GM12878 (cell line): Measurements from ENCODE around the gene PRR23C.

Source experiments
- DPF2 ChIP-seq: fragments of 450-650 bp; IDR thresholded peaks from 2 replicates; pipeline ENCODE4 v1.6.1; 2017; ENCODE audit warnings: mild to moderate bottlenecking
- YY1 ChIP-seq: IDR thresholded peaks from 2 replicates; pipeline ENCODE4 v1.6.1; 2011; ENCODE audit warnings: low read depth, mild to moderate bottlenecking, low read length
- TF ChIP-seq, protein P1 (sequence below): fragments of 450-650 bp; IDR thresholded peaks from 2 replicates; pipeline ENCODE4 v1.6.1; 2014; ENCODE audit warnings: mild to moderate bottlenecking

DNA sequence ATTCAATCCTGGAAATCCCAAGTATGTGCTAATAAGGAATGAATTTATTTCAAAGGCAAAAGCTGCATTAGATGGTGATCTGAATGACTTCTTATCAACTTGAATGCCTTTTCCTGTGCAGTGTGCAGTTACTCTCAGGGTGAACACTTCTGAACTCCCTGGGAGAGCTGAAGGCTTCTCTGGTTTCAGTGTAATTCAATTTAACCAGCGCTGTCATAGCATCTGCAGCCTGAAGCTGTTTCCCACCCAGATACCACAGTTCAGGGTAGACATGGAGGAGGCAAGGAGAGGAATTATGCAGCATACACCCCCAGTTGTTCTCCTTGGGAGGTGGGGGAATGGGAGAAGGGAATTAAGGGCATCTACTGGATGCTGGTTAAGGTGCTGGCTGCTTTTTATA is 49.1 kb upstream of the PRR23C start:
- no peak for TF ChIP-seq YY1
- TF ChIP-seq DPF2: no peak
- TF ChIP-seq, protein P1, sequence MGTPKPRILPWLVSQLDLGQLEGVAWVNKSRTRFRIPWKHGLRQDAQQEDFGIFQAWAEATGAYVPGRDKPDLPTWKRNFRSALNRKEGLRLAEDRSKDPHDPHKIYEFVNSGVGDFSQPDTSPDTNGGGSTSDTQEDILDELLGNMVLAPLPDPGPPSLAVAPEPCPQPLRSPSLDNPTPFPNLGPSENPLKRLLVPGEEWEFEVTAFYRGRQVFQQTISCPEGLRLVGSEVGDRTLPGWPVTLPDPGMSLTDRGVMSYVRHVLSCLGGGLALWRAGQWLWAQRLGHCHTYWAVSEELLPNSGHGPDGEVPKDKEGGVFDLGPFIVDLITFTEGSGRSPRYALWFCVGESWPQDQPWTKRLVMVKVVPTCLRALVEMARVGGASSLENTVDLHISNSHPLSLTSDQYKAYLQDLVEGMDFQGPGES: no peak
